Left ventricle myocardium inferior (tissue), 1 donor: ENCODE measurements around the gene MRPL22. TPM values are rescaled to one million over a fixed set of nuclear protein-coding genes. Genes with fewer than 3 reads are reported as not detected.
"Not testable (repeated sequence)": the region's sequence is repeated elsewhere in the genome, so short reads cannot be mapped to it uniquely, and the experiment has no call there.

Experiments used
- DNase-seq: peaks from one replicate; pipeline ENCODE4 v3.0.0-alpha.2; 2020
- H3K27ac ChIP-seq: fragments of 200-600 bp; replicated peaks from 2 replicates; pipeline ENCODE4 v1.8.0; 2021
- H3K27me3 ChIP-seq: fragments of 200-600 bp; 2 replicates; pipeline ENCODE4 v1.8.0; 2021; ENCODE audit warnings: low read depth
- H3K36me3 ChIP-seq: fragments of 200-600 bp; 2 replicates; pipeline ENCODE4 v1.8.0; 2021
- H3K4me1 ChIP-seq: fragments of 200-600 bp; 2 replicates; pipeline ENCODE4 v1.8.0; 2021
- H3K4me3 ChIP-seq: fragments of 200-600 bp; 2 replicates; pipeline ENCODE4 v1.8.0; 2021; ENCODE audit warnings: mild to moderate bottlenecking, moderate library complexity
- H3K9me3 ChIP-seq: fragments of 200-600 bp; replicated peaks from 2 replicates; pipeline ENCODE4 v1.8.0; 2021
- intact Hi-C: fragments of 100-400 bp; cut with micrococcal nuclease; formaldehyde crosslinking; loops from one replicate; pipeline ENCODE4 v1.11.0; 2022
- total RNA-seq: library from RNA; stranded (reverse); fragmentation: NEBNext Ultra II Directional; extraction: Animal tissue kit (Norgen Biotek cat#: 25700); gene quantifications from one replicate; pipeline ENCODE4 v1.2.1, GENCODE V29; 2021
- TF ChIP-seq, protein P1 (sequence below): fragments of 200-600 bp; IDR thresholded peaks from 2 replicates; pipeline ENCODE4 v1.8.0; 2021; ENCODE audit warnings: antibody characterized with exemption, mild to moderate bottlenecking, borderline replicate concordance
- donor health status: DM: no; HTN: yes; CAD: no; lungs with severe emphysema.

MRPL22 gene
- total RNA-seq, 1 donor from 2014 or later = 78.4 TPM

DNA sequence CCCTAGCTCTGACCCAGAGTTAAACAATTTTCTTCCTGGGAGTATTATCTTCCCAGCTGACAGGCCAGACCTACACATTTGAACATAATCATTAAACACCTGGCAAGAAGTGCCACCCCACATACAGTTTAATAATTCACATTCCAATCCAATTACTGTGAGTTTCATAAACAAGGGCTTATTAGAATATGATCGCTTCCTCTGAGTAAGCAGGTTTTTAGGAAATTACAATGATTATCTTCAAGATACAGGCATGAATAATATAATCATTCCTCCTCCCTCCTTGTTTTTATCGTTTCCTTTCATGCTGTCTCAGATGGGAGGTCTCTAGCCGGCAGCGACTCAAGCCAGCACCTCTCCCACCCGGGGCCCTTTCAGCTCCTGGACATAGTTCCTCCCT, 56.9 kb downstream of the MRPL22 start:
- no peak for DNase-seq
- intact Hi-C loops = no loop called here
- Histone ChIP-seq H3K9me3 (peaks cover 7% of the 10 kb centered on the region), H3K4me3 (no peak overlapping the region), H3K27me3 (no peaks in the 10 kb centered on the region), H3K36me3 (no peaks in the 10 kb centered on the region), H3K27ac (no peak overlapping the region), H3K4me1 (no peaks in the 10 kb centered on the region)
- TF ChIP-seq, protein P1, sequence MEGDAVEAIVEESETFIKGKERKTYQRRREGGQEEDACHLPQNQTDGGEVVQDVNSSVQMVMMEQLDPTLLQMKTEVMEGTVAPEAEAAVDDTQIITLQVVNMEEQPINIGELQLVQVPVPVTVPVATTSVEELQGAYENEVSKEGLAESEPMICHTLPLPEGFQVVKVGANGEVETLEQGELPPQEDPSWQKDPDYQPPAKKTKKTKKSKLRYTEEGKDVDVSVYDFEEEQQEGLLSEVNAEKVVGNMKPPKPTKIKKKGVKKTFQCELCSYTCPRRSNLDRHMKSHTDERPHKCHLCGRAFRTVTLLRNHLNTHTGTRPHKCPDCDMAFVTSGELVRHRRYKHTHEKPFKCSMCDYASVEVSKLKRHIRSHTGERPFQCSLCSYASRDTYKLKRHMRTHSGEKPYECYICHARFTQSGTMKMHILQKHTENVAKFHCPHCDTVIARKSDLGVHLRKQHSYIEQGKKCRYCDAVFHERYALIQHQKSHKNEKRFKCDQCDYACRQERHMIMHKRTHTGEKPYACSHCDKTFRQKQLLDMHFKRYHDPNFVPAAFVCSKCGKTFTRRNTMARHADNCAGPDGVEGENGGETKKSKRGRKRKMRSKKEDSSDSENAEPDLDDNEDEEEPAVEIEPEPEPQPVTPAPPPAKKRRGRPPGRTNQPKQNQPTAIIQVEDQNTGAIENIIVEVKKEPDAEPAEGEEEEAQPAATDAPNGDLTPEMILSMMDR = no peak

DNA sequence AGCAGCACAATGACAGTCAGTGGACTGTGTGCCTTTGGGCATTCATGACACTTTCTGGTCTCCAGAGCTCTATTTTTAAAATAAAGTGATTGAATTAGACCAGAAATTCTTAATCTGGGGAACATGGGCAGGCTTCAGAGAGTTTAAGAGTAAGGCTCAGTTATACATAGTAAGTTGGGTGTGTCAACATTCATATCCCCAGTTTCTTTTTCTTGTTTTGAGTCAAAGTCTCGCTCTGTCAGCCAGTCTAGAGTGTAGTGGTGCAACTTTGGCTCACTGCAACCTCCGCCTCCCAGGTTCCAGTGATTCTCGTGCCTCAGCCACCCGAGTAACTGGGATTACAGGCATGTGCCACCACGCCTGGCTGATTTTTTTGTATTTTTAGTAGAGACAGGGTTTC, 59.0 kb downstream of the MRPL22 start:
- Histone ChIP-seq H3K4me1 (no peaks in the 10 kb centered on the region), H3K36me3 (no peaks in the 10 kb centered on the region)
- intact Hi-C loops = no loop called here

DNA sequence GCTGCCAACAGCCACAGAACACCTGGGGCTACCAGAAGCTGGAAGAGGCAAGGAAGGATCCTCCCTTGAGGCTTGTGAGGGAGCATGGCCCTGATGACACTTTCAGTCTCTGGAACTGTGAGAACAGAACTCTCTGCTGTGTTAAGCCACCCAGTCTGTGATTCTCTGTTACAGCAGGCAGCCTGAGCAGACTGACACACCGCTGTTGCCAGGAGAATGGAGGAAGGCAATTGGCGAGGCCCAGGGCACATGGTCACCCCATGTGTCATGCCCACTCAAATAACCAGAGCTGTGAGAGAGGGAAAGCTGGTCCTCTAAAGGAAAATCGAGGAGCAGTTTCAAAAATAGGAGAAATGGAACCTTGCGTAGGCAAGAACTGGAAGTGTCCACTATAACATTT, 60.6 kb downstream of the MRPL22 start:
- intact Hi-C loops = no loop called here
- TF ChIP-seq, protein P1 = no peak
- no peaks in the 10 kb centered on the region for H3K4me1 ChIP-seq
- peaks cover 7% of the 10 kb centered on the region for H3K9me3 ChIP-seq
- H3K27me3 ChIP-seq = no peaks in the 10 kb centered on the region
- H3K27ac ChIP-seq = no peak overlapping the region
- H3K4me3 ChIP-seq = no peak overlapping the region
- H3K36me3 ChIP-seq = no peaks in the 10 kb centered on the region
- no peak for DNase-seq

More for the DNA sequence above, 59.0 kb downstream of the MRPL22 start:
- TF ChIP-seq, protein P1 = no peak
- Histone ChIP-seq H3K27ac (no peak overlapping the region), H3K27me3 (no peaks in the 10 kb centered on the region), H3K4me3 (no peak overlapping the region), H3K9me3 (peaks cover 7% of the 10 kb centered on the region)
- DNase-seq = no peak

DNA sequence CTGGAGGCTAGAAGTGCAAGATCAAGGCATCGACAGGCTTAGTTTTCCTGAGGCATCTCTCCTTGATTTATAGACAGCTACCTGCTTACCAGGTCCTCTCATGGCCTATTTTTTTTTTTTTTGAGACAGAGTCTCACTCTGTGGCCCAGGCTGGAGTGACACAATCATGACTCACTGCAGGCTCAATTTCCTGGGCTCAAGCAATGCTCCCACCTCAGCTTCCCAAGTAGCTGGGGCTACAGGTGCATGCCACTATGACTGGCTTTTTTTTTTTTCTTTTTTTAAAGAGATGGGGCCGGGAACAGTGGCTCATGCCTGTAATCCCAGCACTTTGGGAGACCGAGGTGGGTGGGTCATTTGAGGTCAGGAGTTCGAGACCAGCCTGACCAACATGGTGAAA, 61.8 kb downstream of the MRPL22 start:
- H3K9me3 ChIP-seq, H3K27me3 ChIP-seq, intact Hi-C loops, H3K4me1 ChIP-seq, H3K4me3 ChIP-seq, H3K36me3 ChIP-seq, DNase-seq, H3K27ac ChIP-seq: not testable (repeated sequence)

DNA sequence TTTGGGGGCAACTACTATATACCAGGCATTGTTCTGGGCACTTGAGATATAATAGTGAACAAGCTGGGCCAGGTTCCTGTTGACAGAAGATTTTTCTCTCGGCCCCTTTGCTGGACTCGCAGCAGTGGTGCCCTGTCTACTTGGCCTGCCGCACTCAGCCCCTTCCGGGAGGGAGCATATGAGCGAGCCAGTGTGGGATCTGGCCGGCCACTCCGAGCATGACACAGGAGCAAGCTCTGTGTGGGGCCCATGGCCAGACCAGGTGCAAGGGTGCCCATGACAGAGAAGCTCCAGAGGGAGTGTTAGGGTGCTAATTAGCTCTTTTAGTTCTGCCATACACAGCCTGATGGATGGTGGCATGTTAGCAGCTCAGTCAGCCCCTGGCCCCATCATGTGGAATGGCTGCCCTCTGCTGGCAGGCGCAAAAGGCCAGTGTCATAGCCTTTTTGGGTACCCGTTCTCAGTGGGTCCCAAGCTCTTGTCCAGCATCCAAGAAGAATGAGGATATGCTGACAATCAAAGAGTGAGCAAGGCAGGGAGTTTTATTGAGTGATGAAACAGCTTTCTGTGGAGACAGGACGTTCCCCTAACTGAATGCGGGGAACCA, 63.4 kb downstream of the MRPL22 start:
- DNase-seq = no peak
- no peak overlapping the region for H3K27ac ChIP-seq
- H3K4me1 ChIP-seq = no peaks in the 10 kb centered on the region
- no peaks in the 10 kb centered on the region for H3K9me3 ChIP-seq
- TF ChIP-seq, protein P1 = peak; percentile 61
- H3K4me3 ChIP-seq = no peak overlapping the region
- no peaks in the 10 kb centered on the region for H3K36me3 ChIP-seq
- intact Hi-C loops = no loop called here
- H3K27me3 ChIP-seq = no peaks in the 10 kb centered on the region

DNA sequence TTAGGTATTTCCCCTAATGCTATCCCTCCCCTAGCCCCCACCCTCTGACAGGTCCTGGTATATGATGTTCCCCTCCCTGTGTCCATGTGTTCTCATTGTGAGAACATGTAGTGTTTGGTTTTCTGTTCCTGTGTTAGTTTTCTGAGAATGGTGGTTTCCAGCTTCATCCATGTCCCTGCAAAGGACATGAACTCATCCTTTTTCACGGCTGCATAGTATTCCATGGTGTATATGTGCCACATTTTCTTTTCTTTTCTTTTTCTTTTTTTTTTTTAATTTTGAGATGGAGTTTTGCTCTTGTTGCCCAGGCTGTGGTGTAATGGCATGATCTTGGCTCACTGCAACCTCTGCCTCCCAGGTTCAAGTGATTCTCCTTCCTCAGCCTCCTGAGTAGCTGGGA, 65.4 kb downstream of the MRPL22 start:
- H3K27me3 ChIP-seq, H3K9me3 ChIP-seq, DNase-seq, H3K4me3 ChIP-seq, H3K36me3 ChIP-seq, intact Hi-C loops, H3K27ac ChIP-seq, H3K4me1 ChIP-seq: not testable (repeated sequence)
